Measurements from ENCODE around the gene SCGB1C1.

GRCh38 chr11:235609-235996 lies 42.7 kb downstream of the SCGB1C1 start:
- TF ChIP-seq POLR2A (IDR thresholded peaks at IDR 0.05) (no peak), CTCF (IDR thresholded peaks at IDR 0.05) (no peak)

Data from right lobe of liver (tissue), 4 donors.